HL-60 (cell line): Measurements from ENCODE around the gene LCNL1.

Experiments
- CTCF ChIP-seq: IDR thresholded peaks from one replicate; pipeline ENCODE4 v1.5.1; 2011; ENCODE audit warnings: low read length, control low read depth, inconsistent platforms; ENCODE audit not compliant: insufficient read depth
- GABPA ChIP-seq: IDR thresholded peaks from 2 replicates; pipeline ENCODE4 v1.6.1; 2012; ENCODE audit warnings: low read depth
- POLR2AphosphoS5 ChIP-seq: IDR thresholded peaks from 2 replicates; pipeline ENCODE4 v1.6.1; 2012; ENCODE audit warnings: low read depth
- REST ChIP-seq: IDR thresholded peaks from 2 replicates; pipeline ENCODE4 v1.6.1; 2012; ENCODE audit warnings: low read depth; ENCODE audit not compliant: insufficient replicate concordance
- SPI1 ChIP-seq: IDR thresholded peaks from 2 replicates; pipeline ENCODE4 v1.6.1; 2012; ENCODE audit warnings: low read depth, mild to moderate bottlenecking, borderline replicate concordance

DNA sequence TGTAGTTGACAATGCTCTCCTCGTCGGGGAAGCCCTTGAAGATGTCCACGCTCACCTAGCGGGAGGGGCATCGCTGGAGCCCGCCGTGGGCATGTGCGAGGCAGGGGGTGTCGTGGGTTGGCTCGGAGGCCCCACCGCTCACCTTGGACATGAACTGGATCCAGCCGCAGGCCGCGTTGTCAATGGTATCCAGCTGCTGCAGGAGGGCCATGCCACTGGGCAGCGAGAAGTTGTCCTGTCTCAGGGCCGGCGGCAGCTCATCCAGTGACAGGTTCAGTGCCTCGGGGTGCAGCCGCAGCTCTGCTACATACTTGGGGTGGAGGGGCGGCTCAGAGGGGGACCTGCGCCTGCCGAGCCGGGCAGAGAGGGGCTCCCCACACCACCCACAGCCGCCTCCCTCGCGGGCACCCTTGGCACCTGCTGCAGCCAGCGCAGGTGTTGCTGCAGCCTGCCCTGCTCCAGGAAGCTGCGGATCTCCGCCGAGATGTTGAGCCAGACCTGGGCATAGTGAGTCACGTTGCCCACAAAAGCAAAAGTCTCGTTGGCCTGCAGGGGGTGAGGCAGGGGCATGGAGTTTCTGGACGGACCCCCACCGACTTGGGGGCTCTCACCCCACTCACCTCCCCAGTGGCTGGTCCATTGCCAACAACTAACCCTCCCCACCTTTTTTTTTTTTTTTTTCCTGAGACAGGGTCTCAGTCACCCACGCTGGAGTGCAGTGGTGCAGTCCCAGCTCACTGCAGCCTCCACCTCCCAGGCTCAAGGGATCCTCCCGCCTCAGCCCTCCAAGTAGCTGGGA is 36.2 kb downstream of the LCNL1 start:
- TF ChIP-seq CTCF, result no peak
- no peak for TF ChIP-seq REST
- no peak for TF ChIP-seq POLR2AphosphoS5
- TF ChIP-seq GABPA, result no peak
- TF ChIP-seq SPI1, result no peak
